Progenitor cell of endocrine pancreas (in vitro differentiated cells): Measurements from ENCODE around the gene LHFPL2. TPM values are rescaled to one million over a fixed set of nuclear protein-coding genes. Genes with fewer than 3 reads are reported as not detected.
A peak's percentile ranks its signal among the peaks of the same experiment; 100 is the strongest.

Experiments
- DNase-seq: peaks from one replicate; pipeline ENCODE4 v3.0.0; 2021; ENCODE audit warnings: low spot score; ENCODE audit not compliant: unreplicated experiment
- H3K27ac Mint-ChIP-seq: 2 replicates; pipeline ENCODE4 v1.8.0; 2021; ENCODE audit warnings: mild to moderate bottlenecking, moderate library complexity, mixed read lengths
- H3K27me3 Mint-ChIP-seq: 2 replicates; pipeline ENCODE4 v1.8.0; 2021; ENCODE audit warnings: mixed read lengths
- H3K36me3 Mint-ChIP-seq: 2 replicates; pipeline ENCODE4 v1.8.0; 2022; ENCODE audit warnings: mixed read lengths; ENCODE audit not compliant: insufficient read depth
- H3K4me1 Mint-ChIP-seq: 2 replicates; pipeline ENCODE4 v1.8.0; 2021; ENCODE audit warnings: low read depth, mixed read lengths
- H3K4me3 Mint-ChIP-seq: 2 replicates; pipeline ENCODE4 v1.8.0; 2021; ENCODE audit warnings: low read depth, mild to moderate bottlenecking, moderate library complexity, mixed read lengths
- H3K9me3 Mint-ChIP-seq: 2 replicates; pipeline ENCODE4 v1.8.0; 2021; ENCODE audit warnings: low read depth, mixed read lengths
- total RNA-seq: library from RNA; stranded (reverse); gene quantifications from 2 replicates; pipeline ENCODE4 v1.2.1, GENCODE V29; 2021
- TF ChIP-seq, protein P1 (sequence below): fragments of 200-600 bp; sonication (generic); IDR thresholded peaks from one replicate; pipeline ENCODE4 v1.5.0; 2021; ENCODE audit warnings: antibody characterized with exemption, mild to moderate bottlenecking; ENCODE audit not compliant: unreplicated experiment

The LHFPL2 gene
- total RNA-seq, 1 donor from 2014 or later: 15.0 TPM

DNA sequence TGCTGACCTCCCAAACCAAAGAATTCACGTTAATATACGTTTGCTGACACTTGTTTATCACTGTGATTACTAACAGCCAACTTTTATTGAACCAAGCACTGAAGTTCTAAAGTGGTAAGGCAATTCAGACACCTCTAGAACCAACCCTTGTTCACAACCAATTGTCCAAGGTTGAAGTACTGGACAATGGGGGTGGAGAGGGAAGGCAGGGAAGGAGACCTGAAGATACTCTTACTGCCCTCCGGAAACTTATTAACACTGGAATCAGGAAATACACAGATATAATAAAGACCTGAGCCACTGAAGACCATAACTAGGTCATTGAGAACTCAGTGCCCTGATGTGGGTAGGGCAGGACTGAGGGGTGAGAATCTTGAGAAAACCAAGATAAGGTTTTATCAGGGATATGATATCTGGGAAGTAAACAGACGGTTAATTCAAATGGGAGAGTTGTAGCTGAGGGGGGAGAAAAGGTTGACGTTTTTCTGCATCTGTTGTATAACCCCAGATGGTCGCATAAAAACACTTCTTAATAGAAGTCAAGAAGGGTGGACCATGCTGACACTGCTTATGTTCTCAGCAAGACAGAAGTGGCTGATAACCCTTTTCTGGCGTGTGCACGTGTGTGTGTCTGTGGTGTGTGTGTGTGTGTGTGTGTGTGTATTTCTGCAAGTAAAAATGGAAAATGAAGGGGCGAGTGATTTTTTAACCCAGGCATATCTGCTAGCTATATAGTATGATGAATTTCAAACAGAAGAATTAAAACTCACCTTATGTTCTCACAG is 125.9 kb downstream of the LHFPL2 start:
- H3K4me1 Mint-ChIP-seq: peaks cover 36% of the 10 kb centered on the region
- peaks cover 1% of the 10 kb centered on the region for H3K36me3 Mint-ChIP-seq
- H3K27me3 Mint-ChIP-seq: peaks cover 59% of the 10 kb centered on the region
- TF ChIP-seq, protein P1, sequence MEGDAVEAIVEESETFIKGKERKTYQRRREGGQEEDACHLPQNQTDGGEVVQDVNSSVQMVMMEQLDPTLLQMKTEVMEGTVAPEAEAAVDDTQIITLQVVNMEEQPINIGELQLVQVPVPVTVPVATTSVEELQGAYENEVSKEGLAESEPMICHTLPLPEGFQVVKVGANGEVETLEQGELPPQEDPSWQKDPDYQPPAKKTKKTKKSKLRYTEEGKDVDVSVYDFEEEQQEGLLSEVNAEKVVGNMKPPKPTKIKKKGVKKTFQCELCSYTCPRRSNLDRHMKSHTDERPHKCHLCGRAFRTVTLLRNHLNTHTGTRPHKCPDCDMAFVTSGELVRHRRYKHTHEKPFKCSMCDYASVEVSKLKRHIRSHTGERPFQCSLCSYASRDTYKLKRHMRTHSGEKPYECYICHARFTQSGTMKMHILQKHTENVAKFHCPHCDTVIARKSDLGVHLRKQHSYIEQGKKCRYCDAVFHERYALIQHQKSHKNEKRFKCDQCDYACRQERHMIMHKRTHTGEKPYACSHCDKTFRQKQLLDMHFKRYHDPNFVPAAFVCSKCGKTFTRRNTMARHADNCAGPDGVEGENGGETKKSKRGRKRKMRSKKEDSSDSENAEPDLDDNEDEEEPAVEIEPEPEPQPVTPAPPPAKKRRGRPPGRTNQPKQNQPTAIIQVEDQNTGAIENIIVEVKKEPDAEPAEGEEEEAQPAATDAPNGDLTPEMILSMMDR: no peak
- H3K4me3 Mint-ChIP-seq: no peak overlapping the region
- no peaks in the 10 kb centered on the region for H3K9me3 Mint-ChIP-seq
- no peak for DNase-seq
- H3K27ac Mint-ChIP-seq: no peak overlapping the region

- Mint-ChIP-seq H3K4me1 (peaks cover 35% of the 10 kb centered on the region), H3K9me3 (no peaks in the 10 kb centered on the region), H3K27ac (no peak overlapping the region), H3K4me3 (no peak overlapping the region), H3K27me3 (peaks cover 68% of the 10 kb centered on the region), H3K36me3 (peaks cover 4% of the 10 kb centered on the region)
- no peak for DNase-seq
- TF ChIP-seq, protein P1: no peak
Observed at GRCh38 chr5:78521455-78521854, 127.1 kb downstream of the LHFPL2 start.

DNA sequence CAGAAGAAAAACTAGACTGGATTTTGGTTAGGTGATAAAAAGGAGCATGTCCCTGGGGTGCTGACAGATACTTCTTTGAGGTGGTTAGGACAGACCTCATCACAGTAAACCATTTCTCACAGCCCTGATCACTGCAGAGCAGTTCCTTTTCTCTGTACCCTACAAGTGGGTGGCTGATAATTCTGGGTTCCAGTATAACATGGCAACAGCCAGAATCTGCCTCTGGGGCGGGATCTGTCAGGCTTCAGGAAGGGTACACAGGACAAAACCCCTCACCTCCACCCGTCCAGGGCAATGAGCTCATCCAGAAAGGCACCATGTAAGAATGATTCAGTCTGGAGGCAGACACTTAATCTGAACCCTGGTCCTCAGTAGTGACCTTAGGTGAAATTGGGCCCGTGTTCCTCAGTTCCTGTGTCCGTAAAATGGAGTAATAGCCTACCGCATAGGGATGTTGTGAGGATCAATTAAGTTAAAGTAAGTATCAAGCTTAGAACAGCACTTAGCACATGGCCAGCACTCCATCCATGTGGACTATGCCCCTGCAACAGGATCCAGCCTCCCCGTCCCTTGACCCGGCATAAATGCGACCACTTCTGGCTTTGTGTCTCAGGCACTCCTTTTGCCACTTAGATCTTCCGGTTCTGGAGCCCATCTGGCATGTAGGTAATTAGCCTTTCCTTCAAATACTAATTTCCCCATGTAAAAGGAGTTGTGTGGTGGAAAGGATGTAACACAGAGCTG is 129.2 kb downstream of the LHFPL2 start:
- DNase-seq: no peak

DNA sequence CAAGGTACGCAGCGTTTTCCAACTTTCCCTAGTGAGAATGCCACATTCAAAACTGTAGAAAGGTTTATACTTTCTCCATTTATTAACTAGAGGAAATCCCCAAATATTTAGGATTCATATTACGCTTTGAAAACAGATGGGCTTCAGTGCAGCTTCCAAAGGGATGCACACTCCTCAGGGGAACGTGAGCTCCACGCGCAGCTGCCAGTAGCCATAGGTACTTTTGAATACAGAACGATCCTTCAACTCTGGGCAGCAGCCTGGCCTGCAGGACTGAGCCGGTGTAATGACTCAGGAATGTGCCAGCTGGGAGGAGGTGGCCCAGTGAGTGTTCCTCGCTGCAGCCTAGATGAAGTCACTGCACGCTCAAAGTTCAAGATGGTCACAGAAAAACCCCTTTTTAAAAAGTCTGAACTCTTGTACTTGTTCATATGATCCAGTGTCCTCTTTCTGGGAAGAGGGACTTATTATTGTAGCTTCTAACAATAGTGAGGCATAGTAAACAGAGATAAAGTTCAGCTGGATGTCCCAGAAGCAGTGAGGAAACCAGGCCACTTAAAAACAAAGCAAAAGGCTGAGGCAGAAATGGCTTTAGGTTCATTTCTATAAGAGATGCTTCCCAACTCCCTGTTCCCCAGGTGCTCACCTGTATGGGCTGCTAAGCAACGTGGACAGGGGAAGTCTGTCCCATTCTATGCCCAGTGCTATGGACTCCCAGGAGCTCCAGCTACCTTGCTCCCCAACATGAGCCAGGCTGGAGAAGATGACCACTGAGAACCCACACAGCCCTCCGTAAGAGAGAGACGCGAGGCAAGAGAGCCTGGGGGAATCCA is 130.0 kb downstream of the LHFPL2 start:
- peaks cover 28% of the 10 kb centered on the region for H3K4me1 Mint-ChIP-seq
- DNase-seq: no peak
- H3K4me3 Mint-ChIP-seq: no peak overlapping the region
- peaks cover 6% of the 10 kb centered on the region for H3K36me3 Mint-ChIP-seq
- peak overlapping the region; percentile 79 for H3K27ac Mint-ChIP-seq
- TF ChIP-seq, protein P1: no peak
- H3K27me3 Mint-ChIP-seq: peaks cover 69% of the 10 kb centered on the region
- no peaks in the 10 kb centered on the region for H3K9me3 Mint-ChIP-seq

More for the DNA sequence above, 129.2 kb downstream of the LHFPL2 start:
- H3K36me3 Mint-ChIP-seq: peaks cover 4% of the 10 kb centered on the region
- peaks cover 35% of the 10 kb centered on the region for H3K4me1 Mint-ChIP-seq
- H3K4me3 Mint-ChIP-seq: no peak overlapping the region
- no peak overlapping the region for H3K27ac Mint-ChIP-seq
- TF ChIP-seq, protein P1: no peak
- H3K27me3 Mint-ChIP-seq: peaks cover 64% of the 10 kb centered on the region
- H3K9me3 Mint-ChIP-seq: no peaks in the 10 kb centered on the region

DNA sequence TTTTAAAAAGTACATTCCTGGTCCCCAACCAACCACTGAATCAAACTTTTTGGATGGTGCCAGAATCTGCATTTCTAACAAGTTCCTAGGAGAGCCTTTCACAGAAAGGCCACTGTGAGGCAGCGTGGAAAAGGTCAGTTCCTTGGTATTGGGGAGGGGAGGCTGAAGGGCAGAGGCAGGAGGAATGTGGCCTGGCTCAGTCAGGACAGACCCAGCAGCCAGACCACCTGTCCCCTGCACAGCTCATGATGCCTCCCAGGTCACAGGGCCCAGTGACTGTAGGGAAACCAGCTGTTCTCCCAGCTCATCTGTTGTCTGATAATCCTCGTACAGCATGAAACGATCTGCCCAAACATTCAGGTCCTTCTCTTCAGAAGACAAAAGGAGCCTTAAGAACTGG is 132.9 kb downstream of the LHFPL2 start:
- no peak overlapping the region for H3K27ac Mint-ChIP-seq
- TF ChIP-seq, protein P1: no peak
- H3K27me3 Mint-ChIP-seq: peaks cover 72% of the 10 kb centered on the region
- no peaks in the 10 kb centered on the region for H3K9me3 Mint-ChIP-seq
- DNase-seq: no peak
- peaks cover 6% of the 10 kb centered on the region for H3K36me3 Mint-ChIP-seq
- no peak overlapping the region for H3K4me3 Mint-ChIP-seq
- peaks cover 13% of the 10 kb centered on the region for H3K4me1 Mint-ChIP-seq
